ENCODE results near the gene SLC26A6. TPM values are rescaled to one million over a fixed set of nuclear protein-coding genes. Genes with fewer than 3 reads are reported as not detected.

SLC26A6 gene
- total and polyA plus RNA-seq, 10 of the 15 experiments (the other 5 are each of a cell fraction or from before 2014, with no cell fraction given): 2.1 to 24.9 (median 13.3) TPM

GRCh38 chr3:48609088-48610005, 25.9 kb downstream of the SLC26A6 start, which contains the start of gene UQCRC1:
UQCRC1 (minus strand) TSS chr3:48609646; CDS start chr3:48609620, 26 bp downstream.
- ATAC-seq: peak; percentile 100
- peaks cover 8 to 9% of the 10 kb centered on the region in 2 experiments for H3K36me3 ChIP-seq (ENCODE audit: control insufficient read depth in 2 of 2, insufficient read depth in 2 of 2, low read length in 1 of 2)
- RAD21 ChIA-PET (ENCODE audit: unreplicated experiment): interaction anchor here (1.0 to 1.6 kb wide), 3 partner anchors 12 to 209 kb away, joined by 3 to 6 read pairs (median 4); partner anchors contain the start of gene SLC26A6
- intact Hi-C loops (cut with micrococcal nuclease; ENCODE audit: unreplicated experiment) (loop anchor here (1.0 to 2.0 kb wide), 2 partner anchors 25 to 76 kb away; partner anchors contain the start of genes NCKIPSD and SLC26A6), in situ Hi-C loops (cut with MboI) (no loop called here)
- peaks cover 18% of the 10 kb centered on the region for H3K79me2 ChIP-seq (ENCODE audit: control insufficient read depth, insufficient read depth, low read length)
- no peaks in the 10 kb centered on the region for H3K9me3 ChIP-seq (replicated peaks; ENCODE audit: control insufficient read depth, insufficient read depth, low read length)
- peak within 1 kb of the TSS; percentile 99 for H2AFZ ChIP-seq (ENCODE audit: control insufficient read depth, low read depth, low read length)
- FAIRE-seq: peak; percentile 97
- peaks cover 9% of the 10 kb centered on the region for H3K4me1 ChIP-seq (ENCODE audit: control insufficient read depth, insufficient read depth, low read length)
- POLR2A ChIA-PET: interaction anchor here (0.8 kb wide), 1 partner anchor 136 kb away, joined by 3 read pairs; no protein-coding TSS in a partner anchor
- BruUV-seq (replicated peaks): no TSS peak
- H3K4me2 ChIP-seq (ENCODE audit: control insufficient read depth, insufficient read depth): peak within 1 kb of the TSS; percentile 98
- no peaks in the 10 kb centered on the region for H4K20me1 ChIP-seq (ENCODE audit: control insufficient read depth, insufficient read depth)
- H3K27ac ChIP-seq (ENCODE audit: control insufficient read depth, insufficient read depth): peak within 1 kb of the TSS; percentile 85
- no peaks in the 10 kb centered on the region for H3K27me3 ChIP-seq (replicated peaks in 1 of 2; ENCODE audit: control insufficient read depth in 2 of 2, insufficient read depth in 2 of 2, low read length in 1 of 2)
- CTCF ChIA-PET: interaction anchor here (0.5 to 2.1 kb wide), 5 partner anchors 15 to 209 kb away, joined by 3 to 12 read pairs (median 5); partner anchors contain the start of gene SLC26A6
- H3K4me3 ChIP-seq: peak within 1 kb of the TSS; percentile 78
- SMC1A ChIA-PET (ENCODE audit: uncharacterized antibody, unreplicated experiment): interaction anchor here (0.7 kb wide), 1 partner anchor 59 kb away, joined by 3 read pairs; no protein-coding TSS in a partner anchor
- peak within 1 kb of the TSS; percentile 86 for H3K9ac ChIP-seq (ENCODE audit: control insufficient read depth, insufficient read depth, low read length)
- peak; percentile 78 for DNase-seq (ENCODE audit: low read depth, low spot score)
- 2% methylated on average over 81 of the region's 86 CpGs for WGBS (ENCODE audit: insufficient coverage, insufficient replicate concordance, low lambda C conversion rate, missing lambda C conversion rate)
- no peak for TF ChIP-seq SMAD1 (IDR thresholded peaks at IDR 0.05; ENCODE audit: low read depth, partially characterized antibody)
- TF ChIP-seq EP300 (IDR thresholded peaks at IDR 0.05; ENCODE audit: borderline replicate concordance in 1 of 2, control insufficient read depth in 1 of 2, low read depth in 2 of 2, low read length in 2 of 2): no peak; a peak in 1 of 4 replicates
- TF ChIP-seq NFYB (IDR thresholded peaks at IDR 0.05; ENCODE audit: insufficient read depth, low read depth, low read length): no peak
- TF ChIP-seq SPI1 (IDR thresholded peaks at IDR 0.05; ENCODE audit: borderline replicate concordance, insufficient read depth, low read depth, low read length): no peak
- no peak for TF ChIP-seq JUND (IDR thresholded peaks at IDR 0.05; ENCODE audit: low read depth, low read length)
- peak; percentile 94 for TF ChIP-seq IKZF1 (conservative IDR thresholded peaks at IDR 0.05)
- TF ChIP-seq POLR2A (IDR thresholded peaks at IDR 0.05; ENCODE audit: low read depth, low read length): peak; percentile 100
- TF ChIP-seq USF2 (IDR thresholded peaks at IDR 0.05; ENCODE audit: borderline replicate concordance, low read depth, low read length): no peak
- TF ChIP-seq MTA3 (IDR thresholded peaks at IDR 0.05; ENCODE audit: borderline replicate concordance, low read length): no peak
- TF ChIP-seq FOXK2 (IDR thresholded peaks at IDR 0.05): no peak
- TF ChIP-seq RELA (IDR thresholded peaks at IDR 0.05; ENCODE audit: borderline replicate concordance, partially characterized antibody): peak; percentile 25
- TF ChIP-seq NR2C2 (IDR thresholded peaks at IDR 0.05; ENCODE audit: borderline replicate concordance, control insufficient read depth, insufficient read length, low read depth): no peak
- TF ChIP-seq PKNOX1 (IDR thresholded peaks at IDR 0.05): peak; percentile 48; the same call in 1 of the 2 replicates
- no peak for TF ChIP-seq STAT3 (IDR thresholded peaks at IDR 0.05; ENCODE audit: low read depth, low read length)
- TF ChIP-seq BMI1 (IDR thresholded peaks at IDR 0.05; ENCODE audit: borderline replicate concordance): no peak
- no peak for TF ChIP-seq E2F8 (IDR thresholded peaks at IDR 0.05; ENCODE audit: low read depth, partially characterized antibody)
- TF ChIP-seq ZSCAN29 (IDR thresholded peaks at IDR 0.05): no peak
- no peak for TF ChIP-seq CHD4 (IDR thresholded peaks at IDR 0.05)
